GM19455 (cell line): ENCODE data around the gene NTMT1.
"Not testable (repeated sequence)": the region's sequence is repeated elsewhere in the genome, so short reads cannot be mapped to it uniquely, and the experiment has no call there.

Experiments used
- ATAC-seq: cut with Tn5 transposase; IDR thresholded peaks from one replicate; pipeline ENCODE4 v1.9.1; 2021; ENCODE audit not compliant: unreplicated experiment

The NTMT1 gene

GRCh38 chr9:129635099-129636065 lies 9.4 kb downstream of the NTMT1 start:
- no peak for ATAC-seq

GRCh38 chr9:129636343-129636742 lies 10.4 kb downstream of the NTMT1 start:
- ATAC-seq = not testable (repeated sequence)

- ATAC-seq = no peak
These were observed 11.1 kb downstream of the NTMT1 start for GRCh38 chr9:129637102-129637501.

GRCh38 chr9:129637673-129638439 lies 11.9 kb downstream of the NTMT1 start:
- no peak for ATAC-seq

GRCh38 chr9:129639034-129639630 lies 13.2 kb downstream of the NTMT1 start:
- ATAC-seq = no peak

- no peak for ATAC-seq
These were observed 13.8 kb downstream of the NTMT1 start for GRCh38 chr9:129639756-129640085.

GRCh38 chr9:129640086-129640870 lies 14.3 kb downstream of the NTMT1 start:
- ATAC-seq = no peak

GRCh38 chr9:129640871-129641749 lies 15.1 kb downstream of the NTMT1 start:
- no peak for ATAC-seq

GRCh38 chr9:129641750-129642585 lies 16.0 kb downstream of the NTMT1 start, which contains the start of gene ASB6:
Gene ASB6, minus strand, starts transcription at chr9:129642151. Its CDS starts 152 bp downstream, at chr9:129641999.
- ATAC-seq = peak; percentile 86

GRCh38 chr9:129643706-129644105 lies 17.7 kb downstream of the NTMT1 start:
- ATAC-seq = no peak

GRCh38 chr9:129644365-129644764 lies 18.4 kb downstream of the NTMT1 start:
- ATAC-seq = no peak

- ATAC-seq = no peak
These were observed 18.9 kb downstream of the NTMT1 start for GRCh38 chr9:129644902-129645301.

- no peak for ATAC-seq
These were observed 20.3 kb downstream of the NTMT1 start for GRCh38 chr9:129646252-129646651.

- ATAC-seq = no peak
These were observed 20.7 kb downstream of the NTMT1 start for GRCh38 chr9:129646654-129647053.

GRCh38 chr9:129647635-129648034 lies 21.7 kb downstream of the NTMT1 start:
- no peak for ATAC-seq

- ATAC-seq = no peak
These were observed 22.3 kb downstream of the NTMT1 start for GRCh38 chr9:129648092-129648763.

GRCh38 chr9:129648764-129649115 lies 22.8 kb downstream of the NTMT1 start:
- ATAC-seq = no peak
